Measurements from ENCODE around the gene SETD1A.

SETD1A gene

DNA sequence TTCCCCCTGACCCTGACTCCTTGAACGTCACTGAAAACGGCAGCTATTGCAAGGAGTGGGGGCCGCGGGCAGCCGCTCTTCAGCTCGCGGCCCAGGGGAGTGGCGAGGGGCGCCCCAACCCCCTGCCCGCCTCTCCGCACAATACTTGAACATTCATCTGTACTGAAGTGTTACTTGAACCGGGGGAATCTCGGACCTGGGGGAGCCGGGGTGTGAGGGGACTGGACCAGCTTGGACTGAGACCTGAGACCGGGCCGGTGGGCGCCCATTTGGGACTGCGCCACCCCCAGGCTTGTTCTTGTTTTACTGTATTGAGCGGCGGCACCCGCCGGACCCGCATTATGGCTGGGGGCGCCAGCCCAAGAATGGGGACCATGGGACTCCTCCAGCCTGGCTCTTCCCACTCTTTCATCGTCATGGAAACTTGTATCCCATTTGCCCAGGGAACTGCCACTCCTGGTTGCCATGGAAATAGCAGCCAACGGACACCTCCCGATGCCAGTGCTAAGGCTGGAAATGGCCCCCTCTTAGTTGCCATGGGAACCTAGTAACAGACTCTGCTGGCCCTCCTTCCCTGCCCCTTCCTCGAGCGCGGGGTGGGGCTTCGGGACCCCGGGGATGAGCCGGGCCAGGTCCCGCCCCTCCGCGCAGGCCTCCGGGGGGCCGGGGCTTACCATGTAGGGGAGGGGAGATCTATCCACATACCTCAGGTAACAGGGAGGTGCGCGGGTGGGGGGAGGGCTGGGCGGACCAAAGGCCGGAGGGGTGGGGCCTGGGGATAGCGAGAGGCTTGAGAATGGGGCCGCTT is 9.5 kb upstream of the SETD1A start:
- TF ChIP-seq, protein P1, sequence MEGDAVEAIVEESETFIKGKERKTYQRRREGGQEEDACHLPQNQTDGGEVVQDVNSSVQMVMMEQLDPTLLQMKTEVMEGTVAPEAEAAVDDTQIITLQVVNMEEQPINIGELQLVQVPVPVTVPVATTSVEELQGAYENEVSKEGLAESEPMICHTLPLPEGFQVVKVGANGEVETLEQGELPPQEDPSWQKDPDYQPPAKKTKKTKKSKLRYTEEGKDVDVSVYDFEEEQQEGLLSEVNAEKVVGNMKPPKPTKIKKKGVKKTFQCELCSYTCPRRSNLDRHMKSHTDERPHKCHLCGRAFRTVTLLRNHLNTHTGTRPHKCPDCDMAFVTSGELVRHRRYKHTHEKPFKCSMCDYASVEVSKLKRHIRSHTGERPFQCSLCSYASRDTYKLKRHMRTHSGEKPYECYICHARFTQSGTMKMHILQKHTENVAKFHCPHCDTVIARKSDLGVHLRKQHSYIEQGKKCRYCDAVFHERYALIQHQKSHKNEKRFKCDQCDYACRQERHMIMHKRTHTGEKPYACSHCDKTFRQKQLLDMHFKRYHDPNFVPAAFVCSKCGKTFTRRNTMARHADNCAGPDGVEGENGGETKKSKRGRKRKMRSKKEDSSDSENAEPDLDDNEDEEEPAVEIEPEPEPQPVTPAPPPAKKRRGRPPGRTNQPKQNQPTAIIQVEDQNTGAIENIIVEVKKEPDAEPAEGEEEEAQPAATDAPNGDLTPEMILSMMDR (conservative IDR thresholded peaks at IDR 0.05; ENCODE audit: low read depth), result no peak
- H3K27ac ChIP-seq, result peak overlapping the region; percentile 98
- ChIA-PET CTCF (no interaction called here), POLR2A (ENCODE audit: low non-redundant PET) (no interaction called here)
- peak; percentile 92 for DNase-seq (ENCODE audit: low spot score)

DNA sequence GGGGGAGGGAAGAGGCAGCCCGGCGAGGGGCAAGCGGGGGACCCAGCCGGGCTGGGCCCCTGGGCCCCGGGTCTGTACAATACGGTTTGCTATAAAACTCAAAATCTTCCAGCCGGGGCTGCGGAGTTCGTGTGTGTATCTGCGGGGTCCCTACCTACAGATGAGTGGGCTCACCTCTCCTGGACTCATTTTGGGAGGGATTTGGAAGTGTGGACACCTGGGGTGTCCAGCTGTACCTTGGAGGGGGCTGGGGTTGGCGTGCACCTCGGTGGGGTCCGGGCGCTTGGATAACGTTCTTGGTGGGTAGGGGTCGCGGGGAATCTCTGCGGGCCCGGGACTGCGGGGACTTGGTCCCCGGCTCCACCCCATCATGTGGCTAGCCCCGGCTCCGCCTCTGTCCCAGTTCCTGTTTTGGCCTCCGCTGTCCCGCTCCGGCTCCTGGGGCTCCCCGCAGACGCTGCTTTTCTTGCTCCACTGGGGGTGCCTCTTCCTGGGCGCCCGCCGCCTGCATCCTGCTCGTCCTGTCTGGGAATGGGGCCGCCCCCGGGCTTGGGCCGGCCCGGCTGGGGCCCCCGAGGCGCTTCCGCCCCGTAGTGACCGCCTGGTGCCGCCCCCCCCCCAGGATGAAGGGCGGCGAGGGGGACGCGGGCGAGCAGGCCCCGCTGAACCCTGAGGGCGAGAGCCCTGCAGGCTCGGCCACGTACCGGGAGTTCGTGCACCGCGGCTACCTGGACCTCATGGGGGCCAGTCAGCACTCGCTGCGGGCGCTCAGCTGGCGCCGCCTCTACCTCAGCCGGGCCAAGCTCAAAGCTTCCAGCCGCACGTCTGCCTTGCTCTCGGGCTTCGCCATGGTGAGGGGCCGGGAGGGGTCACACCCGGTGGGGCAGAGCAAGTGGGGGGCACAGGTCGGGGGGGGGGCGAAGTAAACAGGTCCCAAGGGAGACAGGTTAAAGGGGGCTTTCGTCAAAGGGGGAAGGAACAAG is 8.6 kb upstream of the SETD1A start, which contains the start of gene ORAI3:
Gene ORAI3, plus strand, starts transcription at position 402 of the 983 bp plus-strand sequence. Its CDS starts 222 bp downstream, at position 624.
- ChIA-PET POLR2A (ENCODE audit: low non-redundant PET) (interaction anchor here (0.6 kb wide), 1 partner anchor 144 kb away, joined by 4 read pairs; no protein-coding TSS in a partner anchor), CTCF (interaction anchor here (0.5 to 1.7 kb wide), 5 partner anchors 8 to 154 kb away, joined by 3 to 11 read pairs (median 4); no protein-coding TSS in a partner anchor)
- peak within 1 kb of the TSS; percentile 98 for H3K27ac ChIP-seq
- TF ChIP-seq, protein P1 (conservative IDR thresholded peaks at IDR 0.05; ENCODE audit: low read depth), result no peak
- DNase-seq (ENCODE audit: low spot score), result peak; percentile 48

DNA sequence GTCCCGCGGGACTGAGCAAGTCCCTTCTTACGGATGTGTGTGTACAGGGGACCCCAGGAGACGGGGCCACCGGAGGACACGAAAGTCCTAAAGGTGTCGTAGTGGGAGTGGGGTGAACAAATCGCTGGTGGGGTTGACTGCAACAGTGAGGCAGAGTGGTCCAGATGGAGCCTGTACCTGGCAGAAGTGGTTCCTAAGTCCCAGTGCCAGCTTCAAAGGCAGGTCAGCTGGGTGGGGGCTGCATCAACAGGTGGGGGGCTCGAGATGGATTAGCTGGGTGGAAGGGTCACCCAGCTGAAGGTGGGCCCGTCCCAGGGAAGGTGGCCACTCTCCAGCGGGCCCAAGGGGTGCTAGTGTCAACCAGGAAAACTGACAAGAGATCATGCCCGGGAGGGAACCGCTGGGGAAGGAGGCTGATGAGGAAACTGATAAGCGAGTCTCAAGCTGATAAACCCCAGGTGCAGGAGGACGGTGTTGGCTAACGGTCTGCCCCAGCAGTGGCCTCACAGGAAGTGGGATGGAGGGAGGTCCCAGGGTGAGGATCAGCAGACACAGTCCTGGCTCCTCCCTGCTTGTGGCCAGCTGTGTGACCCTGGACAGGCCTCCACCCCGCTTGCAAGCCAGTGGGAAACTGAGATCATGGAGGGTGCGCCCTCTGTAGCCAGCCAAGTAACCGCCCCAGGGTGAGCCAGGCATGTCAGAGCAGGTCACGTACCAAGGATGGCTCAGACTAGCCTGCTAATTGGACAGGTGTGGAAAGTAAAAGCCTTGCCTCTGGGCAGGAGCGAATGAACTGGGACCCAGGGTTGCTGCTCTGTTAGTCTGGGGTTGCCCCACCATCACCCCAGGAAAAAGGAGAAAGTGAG is 7.7 kb upstream of the SETD1A start:
- peak; percentile 88 for DNase-seq (ENCODE audit: low spot score)
- CTCF ChIA-PET, result interaction anchor here (0.6 to 1.7 kb wide), 5 partner anchors 8 to 115 kb away, joined by 3 to 11 read pairs (median 4); no protein-coding TSS in a partner anchor
- peak overlapping the region; percentile 98 for H3K27ac ChIP-seq
- TF ChIP-seq, protein P1 (conservative IDR thresholded peaks at IDR 0.05; ENCODE audit: low read depth), result no peak
- POLR2A ChIA-PET (ENCODE audit: low non-redundant PET), result no interaction called here

DNA sequence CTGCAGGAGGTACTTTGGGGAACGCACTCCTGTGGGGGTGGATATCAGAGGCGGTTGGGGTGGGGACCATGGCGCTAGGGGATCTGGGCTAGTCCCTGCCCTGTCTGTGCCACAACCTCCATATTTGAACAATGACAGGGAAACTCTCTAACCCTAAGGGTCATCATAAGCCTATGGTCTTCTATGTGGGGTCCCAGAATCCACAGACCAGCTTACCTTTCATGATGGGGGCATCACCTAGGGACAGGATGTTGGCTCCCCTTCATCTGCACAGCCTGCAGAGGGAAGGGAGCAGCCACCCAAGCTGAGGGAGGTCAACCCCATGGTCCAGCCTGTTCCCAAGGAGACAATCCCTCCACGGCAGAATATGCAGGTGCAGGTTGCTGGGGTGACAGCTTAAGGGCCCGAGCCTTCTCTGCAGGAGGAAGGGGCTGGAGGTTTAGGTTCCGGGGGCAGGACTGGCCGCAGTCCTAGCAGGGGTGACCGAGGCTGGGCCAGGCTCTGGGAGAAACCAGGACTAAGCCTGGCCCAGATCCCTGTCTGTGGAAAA is 7.0 kb upstream of the SETD1A start:
- ChIA-PET CTCF (interaction anchor here (1.1 to 1.7 kb wide), 2 partner anchors 9 to 49 kb away, joined by 4 to 11 read pairs; no protein-coding TSS in a partner anchor), POLR2A (ENCODE audit: low non-redundant PET) (no interaction called here)
- peak overlapping the region; percentile 98 for H3K27ac ChIP-seq
- TF ChIP-seq, protein P1 (conservative IDR thresholded peaks at IDR 0.05; ENCODE audit: low read depth), result no peak
- DNase-seq (ENCODE audit: low spot score), result no peak

DNA sequence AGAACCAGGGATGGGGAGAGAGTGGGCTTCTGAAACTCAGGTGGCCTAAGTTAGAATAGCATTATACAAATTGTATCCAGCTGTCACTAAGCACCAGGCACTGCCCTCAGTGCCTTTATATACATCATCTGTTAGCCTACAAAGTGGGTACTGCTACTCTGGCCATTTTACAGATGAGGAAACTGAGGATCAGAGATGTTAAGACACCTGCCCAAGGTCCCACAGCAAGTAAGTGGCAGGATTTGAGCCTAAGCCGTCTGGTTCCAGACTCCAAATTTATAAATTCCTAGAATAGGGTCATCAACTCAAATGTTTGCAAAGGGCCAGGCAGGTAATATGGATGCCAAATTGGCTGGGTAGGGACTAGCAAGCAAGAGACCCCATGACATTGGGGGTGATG is 6.4 kb upstream of the SETD1A start:
- ChIA-PET POLR2A (ENCODE audit: low non-redundant PET) (no interaction called here), CTCF (interaction anchor here (1.7 kb wide), 1 partner anchor 10 kb away, joined by 11 read pairs; no protein-coding TSS in a partner anchor)
- peak overlapping the region; percentile 98 for H3K27ac ChIP-seq
- DNase-seq (ENCODE audit: low spot score), result no peak
- TF ChIP-seq, protein P1 (conservative IDR thresholded peaks at IDR 0.05; ENCODE audit: low read depth), result no peak
